K562 (cell line): ENCODE data around the gene UQCC5. TPM values are rescaled to one million over a fixed set of nuclear protein-coding genes. Genes with fewer than 3 reads are reported as not detected.

Experiments used
- ATF6 ChIP-seq: sonication (generic); formaldehyde crosslinking; IDR thresholded peaks from 2 replicates; pipeline ENCODE4 v1.4.0; 2020; ENCODE audit warnings: mild to moderate bottlenecking, missing genetic modification reagents
- CEBPB ChIP-seq: fragments of 450-650 bp; IDR thresholded peaks from 2 replicates; pipeline ENCODE4 v1.6.1; 2016; ENCODE audit warnings: missing genetic modification characterization, missing compliant biosample characterization
- CTCF ChIP-seq, 3 experiments: IDR thresholded peaks in 2 of 3; conservative IDR thresholded peaks in 1 of 3; 2 replicates each; pipeline ENCODE4 v1.5.1; 2011 to 2012; ENCODE audit warnings: low read length in 3 of 3, mild to moderate bottlenecking in 3 of 3, control low read depth in 2 of 3, improper control_type of control experiment in 1 of 3, inconsistent platforms in 1 of 3, low read depth in 1 of 3, mixed read lengths in 1 of 3, moderate library complexity in 1 of 3; ENCODE audit not compliant: insufficient read depth in 2 of 3
- ELF4 ChIP-seq: fragments of 450-650 bp; formaldehyde crosslinking; IDR thresholded peaks from 2 replicates; pipeline ENCODE4 v1.4.0; 2022; ENCODE audit warnings: missing genetic modification characterization
- EP400 ChIP-seq: fragments of 450-650 bp; IDR thresholded peaks from 2 replicates; pipeline ENCODE4 v1.6.1; 2017; ENCODE audit warnings: antibody characterized with exemption, mild to moderate bottlenecking, moderate library complexity
- ETV5 ChIP-seq: sonication (generic); formaldehyde crosslinking; IDR thresholded peaks from 2 replicates; pipeline ENCODE4 v1.4.0; 2020; ENCODE audit warnings: low read depth, mild to moderate bottlenecking, missing genetic modification reagents
- GABPB1 ChIP-seq: sonication (generic); formaldehyde crosslinking; IDR thresholded peaks from 2 replicates; pipeline ENCODE4 v1.8.0; 2022; ENCODE audit warnings: mild to moderate bottlenecking, missing genetic modification reagents
- GTF2B ChIP-seq: IDR thresholded peaks from 2 replicates; pipeline ENCODE4 v1.6.1; 2011; ENCODE audit not compliant: insufficient read length; ENCODE audit errors: extremely low read depth
- HBP1 ChIP-seq: fragments of 450-650 bp; formaldehyde crosslinking; IDR thresholded peaks from 2 replicates; pipeline ENCODE4 v1.4.0; 2022; ENCODE audit warnings: missing genetic modification characterization
- PHTF2 ChIP-seq: fragments of 250-450 bp; sonication (Bioruptor Pico); IDR thresholded peaks from 2 replicates; pipeline ENCODE4 v1.5.0; 2021; ENCODE audit warnings: mild to moderate bottlenecking
- POLR2AphosphoS5 ChIP-seq: IDR thresholded peaks from 2 replicates; pipeline ENCODE4 v1.6.1; 2011; ENCODE audit warnings: mild to moderate bottlenecking, low read depth, low read length, moderate library complexity; ENCODE audit not compliant: control insufficient read depth, insufficient read depth
- RBM25 ChIP-seq: fragments of 200-400 bp; formaldehyde crosslinking; IDR thresholded peaks from 2 replicates; pipeline ENCODE4 v1.6.1; 2018; ENCODE audit warnings: low read length, low read depth, moderate library complexity; ENCODE audit not compliant: severe bottlenecking
- SMARCE1 ChIP-seq: fragments of 450-650 bp; IDR thresholded peaks from 2 replicates; pipeline ENCODE4 v1.7.1; 2016; ENCODE audit warnings: mild to moderate bottlenecking
- TEAD4 ChIP-seq, 2 experiments: sonication (generic) in 1 of 2; formaldehyde crosslinking in 1 of 2; IDR thresholded peaks; 2 replicates each; pipeline versions ENCODE4 v1.6.1 to v1.8.0; 2012 to 2022; ENCODE audit warnings: borderline replicate concordance in 1 of 2, inconsistent platforms in 1 of 2, low read length in 1 of 2, mild to moderate bottlenecking in 1 of 2, missing genetic modification reagents in 1 of 2
- ZBTB17 ChIP-seq: fragments of 450-650 bp; formaldehyde crosslinking; IDR thresholded peaks from 2 replicates; pipeline ENCODE4 v1.4.0; 2020; ENCODE audit warnings: mild to moderate bottlenecking
- ZNF146 ChIP-seq: IDR thresholded peaks from one replicate; pipeline ENCODE4 v1.6.1; 2018; ENCODE audit warnings: missing compliant biosample characterization; ENCODE audit not compliant: unreplicated experiment
- ZNF282 ChIP-seq: sonication (generic); formaldehyde crosslinking; IDR thresholded peaks from 2 replicates; pipeline ENCODE4 v1.8.1; 2023; ENCODE audit warnings: missing genetic modification reagents
- polyA plus RNA-seq, 8 experiments: library from polyadenylated mRNA; depleted of rRNA in 4 of 8; stranded (reverse) in 5 of 8; unstranded in 3 of 8; fragments of >200 nt; fragmentation: Nextera tagmentation in 2 of 8; fragmentation: Illumina TruSeq in 1 of 8; extraction: Ambion mirVana in 2 of 8; extraction: Trizol in 1 of 8; gene quantifications; 2 replicates each; pipeline versions ENCODE4 v1.2.1 to v1.2.3, GENCODE V29; 2011 to 2014; ENCODE audit warnings: inconsistent platforms in 1 of 8, missing spikeins in 1 of 8
- total RNA-seq, 7 experiments: library from RNA; depleted of rRNA in 6 of 7; stranded (reverse); fragments of >200 nt in 6 of 7; fragmentation: Illumina TruSeq in 2 of 7; extraction: Trizol in 2 of 7; gene quantifications; 2 replicates each; pipeline versions ENCODE4 v1.2.1 to v1.2.3, GENCODE V29; 2011 to 2021; ENCODE audit warnings: low replicate concordance in 1 of 7

Gene UQCC5
- total and polyA plus RNA-seq, 9 of the 15 experiments (the other 6 are each of a cell fraction or from before 2014, with no cell fraction given), result 10.2 to 55.4 (median 33.8) TPM

GRCh38 chr3:52536369-52537164 is at the start of gene UQCC5 (continued):
- TF ChIP-seq GTF2B (no peak), POLR2AphosphoS5 (peak; percentile 85), ATF6 (CRISPR knock-in tag) (no peak), ZNF146 (CRISPR knock-in tag) (no peak), ETV5 (CRISPR knock-in tag) (0 out of 2 replicates have a peak, but pooled peaks have one; percentile 41), ZNF282 (no peak), GABPB1 (peak; percentile 62), ZBTB17 (CRISPR knock-in tag) (no peak), RBM25 (peak; percentile 94), TEAD4 (IDR thresholded peaks at IDR 0.05; ENCODE audit: low read length) (no peak), TEAD4 (CRISPR knock-in tag; IDR thresholded peaks at IDR 0.05; ENCODE audit: borderline replicate concordance) (no peak), CEBPB (tag) (no peak), CTCF (IDR thresholded peaks at IDR 0.05 in 2 of 3, conservative IDR thresholded peaks at IDR 0.05 in 1 of 3; ENCODE audit: insufficient read depth in 2 of 3, low read depth in 1 of 3, low read length in 3 of 3) (peak in 2 of 3 experiments; percentile 17 to 22; a peak in 3 of 6 replicates), HBP1 (no peak), EP400 (peak; percentile 79), PHTF2 (CRISPR knock-in tag) (no peak), SMARCE1 (0 out of 2 replicates have a peak, but pooled peaks have one; percentile 15), ELF4 (CRISPR knock-in tag) (0 out of 2 replicates have a peak, but pooled peaks have one; percentile 17)
